Measurements from ENCODE around the gene GALNT14.

GALNT14 gene

GRCh38 chr2:30971231-30972025, 166.8 kb downstream of the GALNT14 start:
- no peaks in the 10 kb centered on the region for H3K9me3 Mint-ChIP-seq
- no peaks in the 10 kb centered on the region for H3K27me3 Mint-ChIP-seq
- no peak overlapping the region for H3K27ac Mint-ChIP-seq
- intact Hi-C loops (cut with micrococcal nuclease): no loop called here
- H3K4me3 Mint-ChIP-seq: no peak overlapping the region
- H3K4me1 Mint-ChIP-seq (ENCODE audit: low read depth): no peaks in the 10 kb centered on the region
- H3K36me3 Mint-ChIP-seq (ENCODE audit: low read depth): no peaks in the 10 kb centered on the region

DNA sequence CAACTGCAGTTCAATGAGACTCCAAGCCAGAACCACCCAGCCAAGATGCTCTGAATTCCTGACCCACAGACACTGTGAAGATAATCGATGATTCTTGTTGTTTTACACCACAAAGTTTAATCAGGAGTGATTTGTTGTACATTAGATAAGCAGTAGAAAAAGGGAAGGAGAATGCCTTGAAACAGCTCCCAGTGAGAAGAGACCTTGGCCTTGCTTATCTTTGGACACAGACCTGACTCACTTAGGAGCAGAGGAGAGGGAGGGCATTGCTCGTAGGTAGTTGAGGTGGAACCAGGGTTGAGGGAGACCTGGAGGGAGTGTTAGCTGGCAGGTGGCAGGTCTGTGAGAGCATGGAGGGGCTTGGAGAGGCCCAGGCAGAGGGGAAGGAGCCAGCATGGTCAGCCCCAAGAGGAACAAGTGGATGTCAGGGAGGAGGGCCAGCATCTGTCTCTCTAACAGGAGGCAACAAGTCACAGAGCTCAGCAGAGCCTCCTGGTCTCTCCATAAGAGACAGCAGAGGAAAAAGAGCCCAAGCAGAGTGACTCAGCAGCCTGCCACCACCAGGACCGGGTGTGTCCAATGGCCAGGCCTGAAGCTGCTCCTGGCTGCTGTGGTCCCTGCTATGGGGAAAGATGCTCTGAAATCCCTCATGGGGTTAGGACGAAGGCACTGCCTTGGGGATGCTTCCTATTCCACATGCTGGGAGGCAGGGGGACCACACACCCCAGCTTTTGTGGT, 169.4 kb downstream of the GALNT14 start:
- Mint-ChIP-seq H3K27me3 (no peaks in the 10 kb centered on the region), H3K27ac (no peak overlapping the region), H3K4me3 (no peak overlapping the region), H3K4me1 (ENCODE audit: low read depth) (no peaks in the 10 kb centered on the region), H3K9me3 (no peaks in the 10 kb centered on the region), H3K36me3 (ENCODE audit: low read depth) (no peaks in the 10 kb centered on the region)
- intact Hi-C loops (cut with micrococcal nuclease): no loop called here

DNA sequence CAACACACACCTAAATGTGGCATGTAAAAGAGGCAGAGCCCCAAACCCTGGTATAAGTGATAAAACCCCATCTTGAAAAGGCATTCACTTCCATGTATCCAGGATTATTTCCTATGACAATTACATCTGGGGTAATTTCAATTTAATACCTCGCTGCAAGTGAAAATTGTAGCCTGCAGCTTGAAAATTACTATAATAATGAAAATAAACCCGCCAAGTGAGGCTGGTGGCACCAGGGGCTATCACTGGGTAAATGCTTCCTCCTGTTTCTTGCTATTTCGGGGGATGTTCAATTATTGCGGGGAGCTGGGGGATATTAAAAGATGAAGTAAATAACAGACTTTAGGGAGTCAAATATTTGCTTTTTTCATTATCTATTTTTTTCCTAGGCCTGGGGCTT, 171.5 kb downstream of the GALNT14 start:
- Mint-ChIP-seq H3K9me3 (no peaks in the 10 kb centered on the region), H3K36me3 (ENCODE audit: low read depth) (no peaks in the 10 kb centered on the region), H3K4me1 (ENCODE audit: low read depth) (no peaks in the 10 kb centered on the region), H3K27ac (no peak overlapping the region), H3K4me3 (no peak overlapping the region), H3K27me3 (no peaks in the 10 kb centered on the region)
- intact Hi-C loops (cut with micrococcal nuclease): no loop called here

DNA sequence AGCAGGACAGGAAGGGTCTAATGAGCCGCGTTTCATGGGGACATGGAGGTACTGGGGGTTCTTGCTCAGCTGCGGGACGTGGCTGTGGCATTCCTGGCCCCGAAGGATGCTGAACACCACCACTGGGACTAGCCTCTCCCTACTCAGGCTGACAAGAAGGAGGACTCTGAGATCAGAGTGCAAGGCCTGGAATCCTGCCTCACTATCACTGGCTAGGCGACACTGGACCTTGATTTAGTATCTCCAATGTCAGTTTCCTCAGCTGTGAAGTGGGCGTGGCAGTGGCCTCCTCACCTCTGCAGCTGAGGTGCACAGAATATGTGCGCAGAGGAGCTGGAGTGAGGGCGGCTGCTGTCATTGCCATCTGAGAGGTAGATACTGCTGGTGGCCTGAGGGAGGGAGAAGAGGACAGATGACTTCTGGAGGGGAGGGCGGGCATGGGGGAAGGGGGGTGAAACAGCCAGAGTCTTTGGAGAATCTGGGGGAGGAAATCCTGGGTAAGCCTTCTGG, 173.2 kb downstream of the GALNT14 start:
- Mint-ChIP-seq H3K4me3 (no peak overlapping the region), H3K27me3 (no peaks in the 10 kb centered on the region), H3K27ac (no peak overlapping the region), H3K9me3 (no peaks in the 10 kb centered on the region), H3K36me3 (ENCODE audit: low read depth) (no peaks in the 10 kb centered on the region), H3K4me1 (ENCODE audit: low read depth) (no peaks in the 10 kb centered on the region)
- intact Hi-C loops (cut with micrococcal nuclease): no loop called here

DNA sequence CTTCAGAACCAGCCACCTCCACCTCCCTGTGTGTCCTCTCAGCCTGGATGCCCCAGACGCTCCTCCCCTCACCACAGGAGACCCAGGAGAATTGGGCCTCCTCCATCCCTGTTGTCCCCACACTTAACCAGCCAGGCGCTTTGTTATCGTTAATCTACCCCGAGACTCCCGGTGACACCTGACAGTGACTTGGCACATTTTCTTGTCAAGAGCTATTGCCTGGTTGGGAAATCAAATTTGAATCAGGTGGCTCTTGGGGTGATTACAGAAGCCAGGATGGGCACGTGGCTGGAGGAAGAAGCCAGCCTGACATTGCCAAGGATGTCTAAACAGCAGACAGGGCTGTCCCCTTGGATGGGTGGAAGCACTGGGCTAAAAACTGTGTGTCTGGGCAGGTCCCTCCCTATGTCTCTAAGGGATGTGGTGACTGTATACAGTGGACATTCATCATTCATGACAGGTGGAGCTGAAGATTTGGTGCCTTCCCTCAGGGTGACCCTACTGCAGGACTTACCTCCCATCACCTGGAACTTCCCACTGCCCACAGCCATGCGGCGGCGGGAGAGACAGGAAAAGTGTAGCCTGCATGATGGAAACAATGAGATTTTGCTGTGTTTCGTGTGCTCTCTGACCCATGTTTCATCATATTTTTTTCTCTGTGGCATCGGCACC, 173.8 kb downstream of the GALNT14 start:
- Mint-ChIP-seq H3K9me3 (no peaks in the 10 kb centered on the region), H3K27ac (no peak overlapping the region), H3K4me1 (ENCODE audit: low read depth) (no peaks in the 10 kb centered on the region), H3K27me3 (no peaks in the 10 kb centered on the region), H3K4me3 (no peak overlapping the region), H3K36me3 (ENCODE audit: low read depth) (no peaks in the 10 kb centered on the region)
- intact Hi-C loops (cut with micrococcal nuclease): no loop called here

DNA sequence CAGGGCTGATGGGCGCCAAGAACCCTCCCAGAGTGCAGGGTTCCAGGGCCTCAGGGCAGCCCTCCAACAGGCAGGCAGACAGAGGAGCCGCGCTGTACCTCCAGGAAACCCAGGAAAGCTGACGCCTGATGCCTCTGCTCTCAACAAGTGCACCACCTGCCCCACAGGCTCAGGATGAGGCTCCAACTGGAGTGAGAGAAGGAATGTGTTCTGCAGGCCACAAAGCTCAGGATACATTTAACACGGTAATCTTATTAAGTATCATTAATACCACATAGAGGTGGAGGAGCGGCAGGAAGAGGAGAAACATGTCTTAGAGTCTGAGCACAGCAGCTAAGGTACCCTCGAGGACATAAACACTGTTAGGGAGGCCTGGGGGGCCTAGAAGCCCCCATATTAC, 175.1 kb downstream of the GALNT14 start:
- intact Hi-C loops (cut with micrococcal nuclease): no loop called here
- no peaks in the 10 kb centered on the region for H3K27me3 Mint-ChIP-seq
- no peaks in the 10 kb centered on the region for H3K36me3 Mint-ChIP-seq (ENCODE audit: low read depth)
- no peaks in the 10 kb centered on the region for H3K9me3 Mint-ChIP-seq
- peaks cover 9% of the 10 kb centered on the region for H3K4me1 Mint-ChIP-seq (ENCODE audit: low read depth)
- H3K4me3 Mint-ChIP-seq: no peak overlapping the region
- H3K27ac Mint-ChIP-seq: no peak overlapping the region

DNA sequence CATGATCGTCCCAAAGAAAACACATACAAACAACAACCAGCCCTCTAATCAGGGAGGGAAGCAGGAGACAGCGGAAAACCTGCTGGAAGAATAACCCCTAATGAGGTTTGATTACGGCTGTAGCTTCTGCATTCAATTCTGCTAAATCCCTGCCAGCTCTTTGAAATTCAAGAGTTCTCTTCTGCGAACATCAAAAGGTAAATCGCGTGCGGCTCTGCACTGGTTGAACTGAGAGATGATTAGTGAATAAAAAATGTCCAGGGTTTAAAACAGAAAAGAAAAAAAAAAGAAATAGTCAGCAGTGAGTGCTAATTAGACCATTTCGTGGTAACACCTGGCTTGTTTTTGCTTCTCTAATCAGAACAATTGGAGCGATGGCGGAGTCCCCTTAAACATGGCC, 178.0 kb downstream of the GALNT14 start:
- Mint-ChIP-seq H3K36me3 (ENCODE audit: low read depth) (no peaks in the 10 kb centered on the region), H3K4me1 (ENCODE audit: low read depth) (peaks cover 9% of the 10 kb centered on the region), H3K4me3 (no peak overlapping the region), H3K9me3 (no peaks in the 10 kb centered on the region), H3K27ac (no peak overlapping the region), H3K27me3 (no peaks in the 10 kb centered on the region)
- intact Hi-C loops (cut with micrococcal nuclease): no loop called here

- intact Hi-C loops (cut with micrococcal nuclease): no loop called here
- Mint-ChIP-seq H3K27me3 (no peaks in the 10 kb centered on the region), H3K4me3 (no peak overlapping the region), H3K4me1 (ENCODE audit: low read depth) (peaks cover 9% of the 10 kb centered on the region), H3K9me3 (no peaks in the 10 kb centered on the region), H3K27ac (no peak overlapping the region), H3K36me3 (ENCODE audit: low read depth) (no peaks in the 10 kb centered on the region)
Observed at GRCh38 chr2:30959653-30960052, 178.6 kb downstream of the GALNT14 start.

DNA sequence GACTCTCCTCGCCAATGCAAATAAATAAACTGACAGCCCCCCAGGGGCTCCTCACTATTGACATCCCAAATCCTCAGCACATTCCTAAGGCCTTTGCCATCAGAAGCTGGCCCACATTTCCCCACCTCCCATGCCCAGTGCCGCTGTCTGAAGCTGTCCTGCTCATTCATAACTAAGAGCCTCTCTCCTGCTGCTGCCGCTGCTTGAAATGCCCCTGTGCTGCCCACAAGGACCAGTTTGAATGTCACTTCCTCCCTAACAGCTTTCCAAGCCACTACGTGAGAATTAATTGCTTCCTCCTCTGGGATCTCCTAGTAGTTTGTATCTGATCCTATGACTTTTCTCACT, 179.3 kb downstream of the GALNT14 start:
- Mint-ChIP-seq H3K9me3 (no peaks in the 10 kb centered on the region), H3K36me3 (ENCODE audit: low read depth) (no peaks in the 10 kb centered on the region), H3K4me1 (ENCODE audit: low read depth) (peaks cover 13% of the 10 kb centered on the region), H3K27me3 (no peaks in the 10 kb centered on the region), H3K27ac (no peak overlapping the region), H3K4me3 (no peak overlapping the region)
- intact Hi-C loops (cut with micrococcal nuclease): no loop called here

GRCh38 chr2:30958193-30958917, 179.9 kb downstream of the GALNT14 start:
- Mint-ChIP-seq H3K27ac (no peak overlapping the region), H3K27me3 (no peaks in the 10 kb centered on the region), H3K9me3 (no peaks in the 10 kb centered on the region), H3K4me3 (no peak overlapping the region), H3K36me3 (ENCODE audit: low read depth) (no peaks in the 10 kb centered on the region), H3K4me1 (ENCODE audit: low read depth) (peaks cover 15% of the 10 kb centered on the region)
- intact Hi-C loops (cut with micrococcal nuclease): no loop called here

DNA sequence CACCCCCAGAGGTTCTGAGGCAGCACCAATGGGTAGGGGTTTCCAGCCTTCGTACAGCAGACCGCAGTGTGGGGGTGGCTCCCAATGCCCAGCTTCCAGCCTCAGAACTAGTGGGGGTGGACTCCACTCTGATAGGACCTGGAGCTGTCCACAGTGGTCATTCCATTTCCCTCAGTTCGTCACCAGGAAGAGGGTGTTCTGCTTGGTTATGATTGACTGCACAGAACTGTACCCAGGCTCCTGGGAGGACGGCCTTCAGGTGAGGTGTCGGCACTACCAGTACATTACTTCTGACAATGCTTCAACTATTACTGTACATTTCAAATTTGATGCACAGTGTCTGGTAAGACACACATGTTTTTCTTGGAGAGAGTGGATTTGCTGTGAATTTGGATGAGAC, 180.6 kb downstream of the GALNT14 start:
- intact Hi-C loops (cut with micrococcal nuclease): no loop called here
- no peak overlapping the region for H3K27ac Mint-ChIP-seq
- no peaks in the 10 kb centered on the region for H3K27me3 Mint-ChIP-seq
- no peaks in the 10 kb centered on the region for H3K36me3 Mint-ChIP-seq (ENCODE audit: low read depth)
- no peaks in the 10 kb centered on the region for H3K9me3 Mint-ChIP-seq
- no peak overlapping the region for H3K4me3 Mint-ChIP-seq
- H3K4me1 Mint-ChIP-seq (ENCODE audit: low read depth): peaks cover 15% of the 10 kb centered on the region

- H3K27me3 Mint-ChIP-seq: no peaks in the 10 kb centered on the region
- H3K4me1 Mint-ChIP-seq (ENCODE audit: low read depth): peaks cover 15% of the 10 kb centered on the region
- intact Hi-C loops (cut with micrococcal nuclease): no loop called here
- no peak overlapping the region for H3K27ac Mint-ChIP-seq
- H3K36me3 Mint-ChIP-seq (ENCODE audit: low read depth): no peaks in the 10 kb centered on the region
- no peaks in the 10 kb centered on the region for H3K9me3 Mint-ChIP-seq
- no peak overlapping the region for H3K4me3 Mint-ChIP-seq
Observed at GRCh38 chr2:30956995-30957394, 181.2 kb downstream of the GALNT14 start.

GRCh38 chr2:30955516-30956132, 182.6 kb downstream of the GALNT14 start:
- H3K4me3 Mint-ChIP-seq: no peak overlapping the region

More at GRCh38 chr2:30955516-30956132, 182.6 kb downstream of the GALNT14 start:
- intact Hi-C loops (cut with micrococcal nuclease): no loop called here
- Mint-ChIP-seq H3K27ac (no peak overlapping the region), H3K9me3 (no peaks in the 10 kb centered on the region), H3K4me1 (ENCODE audit: low read depth) (peaks cover 15% of the 10 kb centered on the region), H3K27me3 (no peaks in the 10 kb centered on the region), H3K36me3 (ENCODE audit: low read depth) (no peaks in the 10 kb centered on the region)

Measured in dendritic cell treated with granulocyte-macrophage colony-stimulating factor and Interleukin-4, amounts not matched to agents 40 ng/mL and 50 ng/mL, for 4 days (primary cell).